ENCODE results near the gene KRT83. TPM values are rescaled to one million over a fixed set of nuclear protein-coding genes. Genes with fewer than 3 reads are reported as not detected.
"Not testable (repeated sequence)": the region's sequence is repeated elsewhere in the genome, so short reads cannot be mapped to it uniquely, and the experiment has no call there.

Gene KRT83
- polyA plus RNA-seq, 1 of the 3 experiments (the other 2 are of a cell fraction): 0.03 TPM

DNA sequence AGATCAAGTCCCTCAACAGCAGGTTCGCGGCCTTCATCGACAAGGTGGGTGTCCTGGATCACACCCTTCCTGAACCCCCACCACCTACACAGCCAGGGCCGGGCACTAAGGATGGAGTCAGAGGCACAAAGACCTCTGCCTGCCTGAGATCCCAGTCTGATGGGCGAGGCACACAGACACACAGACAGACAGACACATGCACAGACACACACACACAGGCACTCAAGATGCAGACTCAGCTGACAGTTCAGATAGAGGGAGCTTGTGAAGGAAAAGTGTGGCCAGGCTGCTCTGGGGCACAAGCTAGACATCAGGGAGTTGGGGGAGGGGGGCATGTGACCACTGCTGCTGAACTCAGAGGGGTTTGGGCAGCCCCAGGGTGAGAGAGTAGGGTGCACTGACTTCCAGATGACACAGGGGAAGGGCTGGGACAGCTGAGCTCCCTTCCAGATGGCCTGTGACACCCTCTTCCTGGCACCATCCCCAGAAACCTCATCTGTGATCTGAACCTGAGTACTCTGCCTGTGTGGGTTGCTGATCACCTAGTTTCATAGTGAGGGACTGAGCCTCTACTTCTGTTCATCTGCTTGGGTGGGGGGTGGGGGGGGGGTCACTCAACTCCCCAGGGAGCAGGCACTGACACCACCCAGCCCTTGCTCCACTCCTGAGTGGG lies 18.8 kb downstream of the KRT83 start:
- H3F3A ChIP-seq (replicated peaks; ENCODE audit: insufficient read depth); H3K4me2 ChIP-seq; H3K9me2 ChIP-seq; H3K27ac ChIP-seq (ENCODE audit: low read depth in 2 of 2, low read length in 1 of 2); H3K9me3 ChIP-seq; H3K27me3 ChIP-seq (ENCODE audit: insufficient read depth); H3K4me3 ChIP-seq (ENCODE audit: low read depth in 2 of 2, low read length in 1 of 2); CTCF ChIA-PET; H2AFZ ChIP-seq (ENCODE audit: low read depth); POLR2A ChIA-PET; H3K79me2 ChIP-seq (ENCODE audit: insufficient read depth); H4K20me1 ChIP-seq (ENCODE audit: insufficient read depth); H3K36me3 ChIP-seq (replicated peaks in 1 of 2; ENCODE audit: control insufficient read depth in 1 of 2, insufficient read depth in 2 of 2, low read length in 1 of 2); DNase-seq; H3K4me1 ChIP-seq (ENCODE audit: control insufficient read depth in 1 of 2, insufficient read depth in 2 of 2, low read depth in 1 of 2, low read length in 1 of 2); H3K9ac ChIP-seq: not testable (repeated sequence)
- no CpG with 5 or more reads among the region's 5 CpGs for whole genome bisulfite sequencing (ENCODE audit: low lambda C conversion rate)

DNA sequence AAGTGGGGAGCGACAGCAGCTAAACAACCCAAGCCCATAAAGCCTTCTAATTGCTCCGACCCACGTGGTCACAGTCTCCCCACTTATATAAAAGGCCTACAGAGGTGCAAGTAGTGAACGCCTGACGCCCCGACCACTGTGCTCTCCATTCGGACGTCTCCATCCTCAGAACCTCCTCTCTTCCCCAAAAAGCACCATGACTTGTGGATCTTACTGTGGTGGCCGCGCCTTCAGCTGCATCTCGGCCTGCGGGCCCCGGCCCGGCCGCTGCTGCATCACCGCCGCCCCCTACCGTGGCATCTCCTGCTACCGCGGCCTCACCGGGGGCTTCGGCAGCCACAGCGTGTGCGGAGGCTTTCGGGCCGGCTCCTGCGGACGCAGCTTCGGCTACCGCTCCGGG lies 19.5 kb downstream of the KRT83 start:
- H3K9ac ChIP-seq; H3F3A ChIP-seq (replicated peaks; ENCODE audit: insufficient read depth); H3K27me3 ChIP-seq (ENCODE audit: insufficient read depth); POLR2A ChIA-PET; H3K36me3 ChIP-seq (replicated peaks in 1 of 2; ENCODE audit: control insufficient read depth in 1 of 2, insufficient read depth in 2 of 2, low read length in 1 of 2); H3K27ac ChIP-seq (ENCODE audit: low read depth in 2 of 2, low read length in 1 of 2); H3K4me1 ChIP-seq (ENCODE audit: control insufficient read depth in 1 of 2, insufficient read depth in 2 of 2, low read depth in 1 of 2, low read length in 1 of 2); H4K20me1 ChIP-seq (ENCODE audit: insufficient read depth); H2AFZ ChIP-seq (ENCODE audit: low read depth); H3K4me2 ChIP-seq; H3K9me2 ChIP-seq; CTCF ChIA-PET; H3K4me3 ChIP-seq (ENCODE audit: low read depth in 2 of 2, low read length in 1 of 2); H3K79me2 ChIP-seq (ENCODE audit: insufficient read depth); DNase-seq; H3K9me3 ChIP-seq: not testable (repeated sequence)
- WGBS (ENCODE audit: low lambda C conversion rate): 94% methylated on average over 14 of the region's 31 CpGs

DNA sequence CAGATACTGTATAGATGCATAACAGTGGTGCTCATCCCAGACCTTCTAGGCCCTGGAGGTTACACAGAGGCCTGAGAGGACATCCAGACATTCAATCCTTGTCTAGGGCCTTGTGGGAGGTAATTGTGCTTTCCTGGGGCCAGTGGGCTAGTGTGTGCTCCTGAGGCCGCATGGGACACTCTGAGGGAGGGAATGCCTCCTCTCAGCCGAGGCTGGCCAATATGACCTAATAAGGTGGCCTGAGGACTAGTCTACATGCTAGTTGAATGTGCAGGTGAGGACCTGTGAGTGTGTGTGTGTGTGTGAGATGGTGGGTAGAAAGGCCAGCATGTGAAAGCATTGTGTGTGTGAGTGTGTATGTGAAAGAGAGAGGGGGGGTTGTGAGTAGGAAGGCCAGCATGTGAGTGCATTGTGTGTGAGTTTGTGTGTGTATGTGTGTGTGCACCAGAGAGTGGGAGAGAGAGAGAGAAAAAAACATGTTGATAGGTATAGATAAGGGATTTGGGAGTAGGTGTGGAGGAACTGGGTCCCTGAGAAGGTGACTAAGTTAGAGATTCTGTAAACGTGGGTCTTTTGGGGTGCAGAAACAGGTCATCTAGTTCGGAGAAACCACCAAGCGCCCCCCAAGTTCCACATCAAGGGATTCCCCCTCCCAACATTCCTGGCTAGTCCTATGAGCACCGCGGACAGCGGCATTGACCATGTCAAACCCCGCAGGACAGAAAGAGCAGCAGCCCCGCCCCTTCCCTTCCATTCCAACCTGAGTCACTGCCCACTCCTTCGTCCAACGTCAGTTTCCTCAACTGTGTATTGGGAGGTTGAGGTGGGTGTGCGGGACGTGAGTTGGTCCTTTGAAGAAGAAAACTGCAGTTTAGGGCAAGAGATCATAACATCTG lies 20.2 kb downstream of the KRT83 start:
- H3K4me3 ChIP-seq (ENCODE audit: low read depth in 2 of 2, low read length in 1 of 2): no peak overlapping the region
- CTCF ChIA-PET: no interaction called here
- H3F3A ChIP-seq (replicated peaks; ENCODE audit: insufficient read depth): no peaks in the 10 kb centered on the region
- no peaks in the 10 kb centered on the region for H3K36me3 ChIP-seq (replicated peaks in 1 of 2; ENCODE audit: control insufficient read depth in 1 of 2, insufficient read depth in 2 of 2, low read length in 1 of 2)
- H4K20me1 ChIP-seq (ENCODE audit: insufficient read depth): no peaks in the 10 kb centered on the region
- DNase-seq: no peak
- H3K4me1 ChIP-seq (ENCODE audit: control insufficient read depth in 1 of 2, insufficient read depth in 2 of 2, low read depth in 1 of 2, low read length in 1 of 2): no peaks in the 10 kb centered on the region; a peak in 1 of 4 replicates
- H3K9me3 ChIP-seq: no peaks in the 10 kb centered on the region
- TF ChIP-seq, protein P1, sequence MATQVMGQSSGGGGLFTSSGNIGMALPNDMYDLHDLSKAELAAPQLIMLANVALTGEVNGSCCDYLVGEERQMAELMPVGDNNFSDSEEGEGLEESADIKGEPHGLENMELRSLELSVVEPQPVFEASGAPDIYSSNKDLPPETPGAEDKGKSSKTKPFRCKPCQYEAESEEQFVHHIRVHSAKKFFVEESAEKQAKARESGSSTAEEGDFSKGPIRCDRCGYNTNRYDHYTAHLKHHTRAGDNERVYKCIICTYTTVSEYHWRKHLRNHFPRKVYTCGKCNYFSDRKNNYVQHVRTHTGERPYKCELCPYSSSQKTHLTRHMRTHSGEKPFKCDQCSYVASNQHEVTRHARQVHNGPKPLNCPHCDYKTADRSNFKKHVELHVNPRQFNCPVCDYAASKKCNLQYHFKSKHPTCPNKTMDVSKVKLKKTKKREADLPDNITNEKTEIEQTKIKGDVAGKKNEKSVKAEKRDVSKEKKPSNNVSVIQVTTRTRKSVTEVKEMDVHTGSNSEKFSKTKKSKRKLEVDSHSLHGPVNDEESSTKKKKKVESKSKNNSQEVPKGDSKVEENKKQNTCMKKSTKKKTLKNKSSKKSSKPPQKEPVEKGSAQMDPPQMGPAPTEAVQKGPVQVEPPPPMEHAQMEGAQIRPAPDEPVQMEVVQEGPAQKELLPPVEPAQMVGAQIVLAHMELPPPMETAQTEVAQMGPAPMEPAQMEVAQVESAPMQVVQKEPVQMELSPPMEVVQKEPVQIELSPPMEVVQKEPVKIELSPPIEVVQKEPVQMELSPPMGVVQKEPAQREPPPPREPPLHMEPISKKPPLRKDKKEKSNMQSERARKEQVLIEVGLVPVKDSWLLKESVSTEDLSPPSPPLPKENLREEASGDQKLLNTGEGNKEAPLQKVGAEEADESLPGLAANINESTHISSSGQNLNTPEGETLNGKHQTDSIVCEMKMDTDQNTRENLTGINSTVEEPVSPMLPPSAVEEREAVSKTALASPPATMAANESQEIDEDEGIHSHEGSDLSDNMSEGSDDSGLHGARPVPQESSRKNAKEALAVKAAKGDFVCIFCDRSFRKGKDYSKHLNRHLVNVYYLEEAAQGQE (IDR thresholded peaks at IDR 0.05; ENCODE audit: low read depth, low read length): peak; percentile 93
- no peak for TF ChIP-seq YY1 (IDR thresholded peaks at IDR 0.05; ENCODE audit: low read depth)
- POLR2A ChIA-PET: no interaction called here
- no peaks in the 10 kb centered on the region for H3K9me2 ChIP-seq
- H3K27me3 ChIP-seq (ENCODE audit: insufficient read depth): no peaks in the 10 kb centered on the region
- H3K27ac ChIP-seq (ENCODE audit: low read depth in 2 of 2, low read length in 1 of 2): no peak overlapping the region
- no peak overlapping the region for H3K4me2 ChIP-seq
- H3K9ac ChIP-seq: no peak overlapping the region
- H2AFZ ChIP-seq (ENCODE audit: low read depth): no peak overlapping the region
- no peaks in the 10 kb centered on the region for H3K79me2 ChIP-seq (ENCODE audit: insufficient read depth)
- 74% methylated on average over 13 of the region's 14 CpGs for WGBS (ENCODE audit: low lambda C conversion rate)

Data from SK-N-SH (cell line).